ENCODE data around the gene TAPT1.

Gene TAPT1

GRCh38 chr4:16168710-16169388, 57.4 kb downstream of the TAPT1 start:
- no peak for DNase-seq (ENCODE audit: extremely low read depth, low read depth)
- TF ChIP-seq, protein P1, sequence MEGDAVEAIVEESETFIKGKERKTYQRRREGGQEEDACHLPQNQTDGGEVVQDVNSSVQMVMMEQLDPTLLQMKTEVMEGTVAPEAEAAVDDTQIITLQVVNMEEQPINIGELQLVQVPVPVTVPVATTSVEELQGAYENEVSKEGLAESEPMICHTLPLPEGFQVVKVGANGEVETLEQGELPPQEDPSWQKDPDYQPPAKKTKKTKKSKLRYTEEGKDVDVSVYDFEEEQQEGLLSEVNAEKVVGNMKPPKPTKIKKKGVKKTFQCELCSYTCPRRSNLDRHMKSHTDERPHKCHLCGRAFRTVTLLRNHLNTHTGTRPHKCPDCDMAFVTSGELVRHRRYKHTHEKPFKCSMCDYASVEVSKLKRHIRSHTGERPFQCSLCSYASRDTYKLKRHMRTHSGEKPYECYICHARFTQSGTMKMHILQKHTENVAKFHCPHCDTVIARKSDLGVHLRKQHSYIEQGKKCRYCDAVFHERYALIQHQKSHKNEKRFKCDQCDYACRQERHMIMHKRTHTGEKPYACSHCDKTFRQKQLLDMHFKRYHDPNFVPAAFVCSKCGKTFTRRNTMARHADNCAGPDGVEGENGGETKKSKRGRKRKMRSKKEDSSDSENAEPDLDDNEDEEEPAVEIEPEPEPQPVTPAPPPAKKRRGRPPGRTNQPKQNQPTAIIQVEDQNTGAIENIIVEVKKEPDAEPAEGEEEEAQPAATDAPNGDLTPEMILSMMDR (IDR thresholded peaks at IDR 0.05; ENCODE audit: low read depth, low read length, missing control alignments) = no peak
- H3K4me3 ChIP-seq (replicated peaks; ENCODE audit: low read depth, low read length) = no peak overlapping the region

GRCh38 chr4:16168144-16168543, 58.1 kb downstream of the TAPT1 start:
- TF ChIP-seq, protein P1 (IDR thresholded peaks at IDR 0.05; ENCODE audit: low read depth, low read length, missing control alignments) = no peak
- DNase-seq (ENCODE audit: extremely low read depth, low read depth) = no peak
- no peak overlapping the region for H3K4me3 ChIP-seq (replicated peaks; ENCODE audit: low read depth, low read length)

DNA sequence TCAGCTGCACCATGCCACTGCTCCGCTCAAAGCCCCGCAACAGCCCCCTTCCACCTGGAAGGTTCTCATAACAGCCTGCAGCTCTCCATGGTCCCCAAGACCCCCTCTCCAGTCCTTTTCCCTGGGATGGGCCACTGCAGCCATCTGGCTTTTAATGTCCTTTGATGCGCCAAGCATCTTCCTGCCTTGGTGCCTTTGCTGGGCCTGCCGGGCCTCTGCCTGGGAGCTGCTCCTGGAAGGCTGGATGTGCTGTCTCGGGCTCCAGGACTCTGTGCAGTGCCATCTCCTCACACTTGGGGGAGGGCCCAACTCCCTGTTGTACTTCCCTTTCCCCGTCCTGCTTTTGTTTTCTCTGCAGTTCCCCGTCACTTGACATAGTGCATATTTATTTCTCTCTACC, 60.3 kb downstream of the TAPT1 start:
- DNase-seq (ENCODE audit: extremely low read depth, low read depth) = no peak
- H3K4me3 ChIP-seq (replicated peaks; ENCODE audit: low read depth, low read length) = no peak overlapping the region
- TF ChIP-seq, protein P1 (IDR thresholded peaks at IDR 0.05; ENCODE audit: low read depth, low read length, missing control alignments) = no peak

DNA sequence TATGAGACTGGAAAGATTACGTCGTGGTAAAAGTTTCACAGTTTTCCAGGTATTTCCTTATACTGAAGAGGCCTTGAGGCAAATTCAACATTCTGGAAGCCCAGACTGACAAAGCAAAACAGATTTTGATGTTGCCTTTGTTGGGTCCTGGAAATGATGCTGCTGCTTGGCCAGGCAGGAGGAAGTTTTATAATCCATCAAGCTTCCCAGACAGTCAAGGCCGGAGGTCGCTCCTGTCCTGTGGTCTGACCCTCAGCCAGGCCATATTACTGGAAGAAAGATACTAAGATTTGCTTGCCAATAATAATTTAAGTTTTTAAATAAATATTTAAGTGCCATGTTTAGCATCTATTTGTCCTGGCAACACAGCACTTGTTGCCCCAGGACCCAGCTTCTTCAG, 63.4 kb downstream of the TAPT1 start:
- no peak overlapping the region for H3K4me3 ChIP-seq (replicated peaks; ENCODE audit: low read depth, low read length)
- TF ChIP-seq, protein P1 (IDR thresholded peaks at IDR 0.05; ENCODE audit: low read depth, low read length, missing control alignments) = no peak
- no peak for DNase-seq (ENCODE audit: extremely low read depth, low read depth)

DNA sequence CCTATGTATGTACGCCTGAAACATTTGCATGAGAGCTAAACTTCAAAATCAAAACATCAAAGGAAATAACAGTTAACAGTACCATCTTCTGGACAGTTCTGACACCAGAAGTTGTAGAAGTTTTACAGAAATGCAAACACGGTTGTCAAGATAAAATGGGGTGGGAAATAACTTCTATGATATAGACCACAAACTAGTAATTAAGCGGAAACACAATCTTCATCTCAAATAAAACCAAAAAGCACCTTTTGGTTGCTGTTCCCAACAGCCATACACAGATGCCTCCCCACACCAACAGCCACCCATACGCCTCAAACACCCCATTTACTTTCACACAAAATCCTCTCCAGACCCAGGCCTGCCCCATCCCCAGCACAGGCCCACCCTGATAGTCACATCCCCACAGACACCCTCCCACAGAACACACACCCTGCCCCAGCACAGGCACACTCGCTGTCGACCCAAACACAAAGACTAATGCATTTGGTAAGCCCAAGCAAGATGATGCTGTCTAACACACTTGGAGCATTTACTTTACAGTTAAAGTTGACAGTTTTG, 64.3 kb downstream of the TAPT1 start:
- no peak overlapping the region for H3K4me3 ChIP-seq (replicated peaks; ENCODE audit: low read depth, low read length)
- DNase-seq (ENCODE audit: extremely low read depth, low read depth) = no peak
- TF ChIP-seq, protein P1 (IDR thresholded peaks at IDR 0.05; ENCODE audit: low read depth, low read length, missing control alignments) = no peak

DNA sequence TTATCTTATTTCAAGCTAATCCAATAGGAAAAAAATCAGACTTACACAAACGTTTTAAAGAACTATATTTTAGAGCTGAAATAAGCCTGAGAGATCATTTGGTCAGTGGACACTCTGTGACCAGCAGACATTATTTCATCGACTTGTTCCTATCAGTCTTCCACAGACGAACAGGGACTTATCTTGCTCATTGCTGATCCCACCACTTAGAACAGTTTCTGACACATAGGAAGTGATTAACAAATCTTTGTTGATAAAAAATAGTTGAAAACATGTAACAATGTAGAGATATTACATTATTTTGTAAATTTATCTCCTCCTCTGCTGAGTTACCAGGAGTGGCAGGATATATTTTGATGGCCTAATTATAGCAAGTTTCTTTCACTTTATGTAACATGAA, 65.8 kb downstream of the TAPT1 start:
- DNase-seq (ENCODE audit: extremely low read depth, low read depth) = no peak
- TF ChIP-seq, protein P1 (IDR thresholded peaks at IDR 0.05; ENCODE audit: low read depth, low read length, missing control alignments) = no peak
- H3K4me3 ChIP-seq (replicated peaks; ENCODE audit: low read depth, low read length) = no peak overlapping the region

Measured in HFF-Myc (cell line).